ENCODE data around the gene OR10J5. TPM values are rescaled to one million over a fixed set of nuclear protein-coding genes. Genes with fewer than 3 reads are reported as not detected.

The OR10J5 gene
- total RNA-seq, 1 experiment from 2014 or later: not detected

DNA sequence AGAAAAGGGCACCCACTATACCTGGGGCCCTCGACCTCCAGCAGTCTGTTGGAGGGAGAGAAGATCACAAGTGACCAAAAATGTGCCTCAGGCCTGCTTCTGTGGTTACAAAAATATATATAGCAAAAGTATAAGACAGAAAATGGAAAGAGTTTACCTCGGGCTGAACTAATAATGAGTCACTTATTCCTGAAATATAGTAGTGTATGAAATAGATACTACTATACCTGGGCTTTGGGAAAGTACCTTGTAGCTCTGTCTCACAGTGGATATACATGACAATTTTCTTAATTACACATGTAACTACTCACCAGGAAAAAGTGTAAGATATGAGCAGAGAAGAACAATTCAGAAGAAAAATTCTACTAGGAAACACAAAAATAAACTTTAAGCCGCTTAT lies 44.5 kb upstream of the OR10J5 start:
- no peak for ATAC-seq
- no peak overlapping the region for H3K9ac ChIP-seq (ENCODE audit: low read length)
- peaks cover 7% of the 10 kb centered on the region; the same call in 1 of the 2 replicates for H3K27me3 ChIP-seq (ENCODE audit: insufficient read depth, low read length)
- no peaks in the 10 kb centered on the region for H3K4me1 ChIP-seq (ENCODE audit: control insufficient read depth in 1 of 2, insufficient read depth in 2 of 2, low read length in 2 of 2)
- intact Hi-C loops (cut with micrococcal nuclease): no loop called here
- no peak for DNase-seq (ENCODE audit: low read depth, low spot score)
- TF ChIP-seq SP1 (IDR thresholded peaks at IDR 0.05; ENCODE audit: low read depth): no peak
- no peak for TF ChIP-seq ZFX (IDR thresholded peaks at IDR 0.05)
- no peak for TF ChIP-seq RAD21 (IDR thresholded peaks at IDR 0.05; ENCODE audit: low read depth)
- TF ChIP-seq, protein P1, sequence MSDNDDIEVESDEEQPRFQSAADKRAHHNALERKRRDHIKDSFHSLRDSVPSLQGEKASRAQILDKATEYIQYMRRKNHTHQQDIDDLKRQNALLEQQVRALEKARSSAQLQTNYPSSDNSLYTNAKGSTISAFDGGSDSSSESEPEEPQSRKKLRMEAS (IDR thresholded peaks at IDR 0.05): no peak
- no peak for TF ChIP-seq EGR1 (IDR thresholded peaks at IDR 0.05; ENCODE audit: low read depth)
- TF ChIP-seq FOSL1 (IDR thresholded peaks at IDR 0.05; ENCODE audit: low read depth): no peak
- TF ChIP-seq POLR2A (IDR thresholded peaks at IDR 0.05; ENCODE audit: borderline replicate concordance, extremely low read depth, insufficient read depth, insufficient read length): no peak
- TF ChIP-seq REST (IDR thresholded peaks at IDR 0.05; ENCODE audit: low read depth): no peak
- TF ChIP-seq SRF (IDR thresholded peaks at IDR 0.05; ENCODE audit: low read depth): no peak
- TF ChIP-seq ELF1 (IDR thresholded peaks at IDR 0.05; ENCODE audit: borderline replicate concordance, low read depth): no peak
- TF ChIP-seq JUND (IDR thresholded peaks at IDR 0.05): no peak
- TF ChIP-seq YY1 (IDR thresholded peaks at IDR 0.05; ENCODE audit: extremely low read depth, insufficient replicate concordance, low read depth, low read length): no peak
- TF ChIP-seq, protein P2, sequence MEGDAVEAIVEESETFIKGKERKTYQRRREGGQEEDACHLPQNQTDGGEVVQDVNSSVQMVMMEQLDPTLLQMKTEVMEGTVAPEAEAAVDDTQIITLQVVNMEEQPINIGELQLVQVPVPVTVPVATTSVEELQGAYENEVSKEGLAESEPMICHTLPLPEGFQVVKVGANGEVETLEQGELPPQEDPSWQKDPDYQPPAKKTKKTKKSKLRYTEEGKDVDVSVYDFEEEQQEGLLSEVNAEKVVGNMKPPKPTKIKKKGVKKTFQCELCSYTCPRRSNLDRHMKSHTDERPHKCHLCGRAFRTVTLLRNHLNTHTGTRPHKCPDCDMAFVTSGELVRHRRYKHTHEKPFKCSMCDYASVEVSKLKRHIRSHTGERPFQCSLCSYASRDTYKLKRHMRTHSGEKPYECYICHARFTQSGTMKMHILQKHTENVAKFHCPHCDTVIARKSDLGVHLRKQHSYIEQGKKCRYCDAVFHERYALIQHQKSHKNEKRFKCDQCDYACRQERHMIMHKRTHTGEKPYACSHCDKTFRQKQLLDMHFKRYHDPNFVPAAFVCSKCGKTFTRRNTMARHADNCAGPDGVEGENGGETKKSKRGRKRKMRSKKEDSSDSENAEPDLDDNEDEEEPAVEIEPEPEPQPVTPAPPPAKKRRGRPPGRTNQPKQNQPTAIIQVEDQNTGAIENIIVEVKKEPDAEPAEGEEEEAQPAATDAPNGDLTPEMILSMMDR (IDR thresholded peaks at IDR 0.05 in 2 of 3, conservative IDR thresholded peaks at IDR 0.05 in 1 of 3; ENCODE audit: borderline replicate concordance in 1 of 3, insufficient read depth in 1 of 3, low read depth in 2 of 3, low read length in 2 of 3): no peak
- no peak for TF ChIP-seq CBX3 (IDR thresholded peaks at IDR 0.05; ENCODE audit: low read depth)
- no peak for TF ChIP-seq CEBPB (IDR thresholded peaks at IDR 0.05; ENCODE audit: low read depth)
- ChIA-PET POLR2A (no interaction called here), RAD21 (ENCODE audit: low non-redundant PET in 1 of 2, low total read pairs in 2 of 2, uncharacterized antibody in 2 of 2, unreplicated experiment in 2 of 2) (no interaction called here), CTCF (no interaction called here)
- no peak overlapping the region for H3K4me2 ChIP-seq (ENCODE audit: low read length)
- no peak overlapping the region for H3K27ac ChIP-seq (ENCODE audit: low read depth, low read length)
- no peaks in the 10 kb centered on the region for H3K36me3 ChIP-seq (ENCODE audit: control insufficient read depth in 1 of 2, insufficient read depth in 2 of 2, low read length in 2 of 2)
- H3K9me2 ChIP-seq (ENCODE audit: insufficient read depth): no peaks in the 10 kb centered on the region
- BruUV-seq (replicated peaks): no TSS peak
- no peaks in the 10 kb centered on the region for H3K9me3 ChIP-seq (ENCODE audit: control insufficient read depth in 1 of 2, insufficient read depth in 1 of 2, low read depth in 1 of 2, low read length in 2 of 2)
- no peak overlapping the region for H3K4me3 ChIP-seq (replicated peaks in 1 of 2; ENCODE audit: low read depth in 1 of 2, low read length in 2 of 2)
- no peak overlapping the region for H2AFZ ChIP-seq (ENCODE audit: low read depth, low read length, poor library complexity, severe bottlenecking)
- no peaks in the 10 kb centered on the region for H3K79me2 ChIP-seq (ENCODE audit: insufficient read depth, low read length)
- no peaks in the 10 kb centered on the region for H4K20me1 ChIP-seq (ENCODE audit: insufficient read depth)

All from HCT116 (cell line).